HFF-Myc (cell line): ENCODE results near the gene DMD.

Experiments used
- DNase-seq: peaks from one replicate; pipeline ENCODE4 v3.0.0-alpha.2; 2011; ENCODE audit warnings: low read depth; ENCODE audit errors: extremely low read depth
- H3K4me3 ChIP-seq: replicated peaks from 2 replicates; pipeline ENCODE4 v1.5.1; 2011; ENCODE audit warnings: low read depth, mild to moderate bottlenecking, control low read depth, low read length
- CTCF ChIP-seq: IDR thresholded peaks from 2 replicates; pipeline ENCODE4 v1.5.1; 2012; ENCODE audit warnings: mild to moderate bottlenecking, low read depth, low read length, control low read depth; ENCODE audit errors: missing control alignments

Gene DMD

GRCh38 chrX:32455704-32456103 lies 755.6 kb downstream of the DMD start:
- no peak for DNase-seq
- no peak for TF ChIP-seq CTCF
- no peak overlapping the region for H3K4me3 ChIP-seq

GRCh38 chrX:32451954-32452695 lies 759.2 kb downstream of the DMD start:
- DNase-seq = no peak
- H3K4me3 ChIP-seq = no peak overlapping the region
- no peak for TF ChIP-seq CTCF

GRCh38 chrX:32448945-32449344 lies 762.4 kb downstream of the DMD start:
- no peak for DNase-seq
- TF ChIP-seq CTCF = no peak
- H3K4me3 ChIP-seq = no peak overlapping the region

- H3K4me3 ChIP-seq = no peak overlapping the region
- no peak for TF ChIP-seq CTCF
- no peak for DNase-seq
Measured at GRCh38 chrX:32448320-32448719, 763.0 kb downstream of the DMD start.

- TF ChIP-seq CTCF = no peak
- no peak overlapping the region for H3K4me3 ChIP-seq
- no peak for DNase-seq
Measured at GRCh38 chrX:32447640-32448039, 763.7 kb downstream of the DMD start.

GRCh38 chrX:32443841-32444240 lies 767.5 kb downstream of the DMD start:
- no peak overlapping the region for H3K4me3 ChIP-seq
- no peak for DNase-seq
- no peak for TF ChIP-seq CTCF

- H3K4me3 ChIP-seq = no peak overlapping the region
- TF ChIP-seq CTCF = no peak
- no peak for DNase-seq
Measured at GRCh38 chrX:32421266-32421665, 790.1 kb downstream of the DMD start.
